Inferior parietal cortex (tissue), 1 donor: ENCODE measurements around the gene GTF2A2.
"Not testable (repeated sequence)": the region's sequence is repeated elsewhere in the genome, so short reads cannot be mapped to it uniquely, and the experiment has no call there.

ENCODE experiments used
- DNase-seq: peaks from one replicate; pipeline ENCODE4 v3.0.0-alpha.2; 2016; ENCODE audit errors: extremely low spot score

The GTF2A2 gene, protein sequence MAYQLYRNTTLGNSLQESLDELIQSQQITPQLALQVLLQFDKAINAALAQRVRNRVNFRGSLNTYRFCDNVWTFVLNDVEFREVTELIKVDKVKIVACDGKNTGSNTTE

DNA sequence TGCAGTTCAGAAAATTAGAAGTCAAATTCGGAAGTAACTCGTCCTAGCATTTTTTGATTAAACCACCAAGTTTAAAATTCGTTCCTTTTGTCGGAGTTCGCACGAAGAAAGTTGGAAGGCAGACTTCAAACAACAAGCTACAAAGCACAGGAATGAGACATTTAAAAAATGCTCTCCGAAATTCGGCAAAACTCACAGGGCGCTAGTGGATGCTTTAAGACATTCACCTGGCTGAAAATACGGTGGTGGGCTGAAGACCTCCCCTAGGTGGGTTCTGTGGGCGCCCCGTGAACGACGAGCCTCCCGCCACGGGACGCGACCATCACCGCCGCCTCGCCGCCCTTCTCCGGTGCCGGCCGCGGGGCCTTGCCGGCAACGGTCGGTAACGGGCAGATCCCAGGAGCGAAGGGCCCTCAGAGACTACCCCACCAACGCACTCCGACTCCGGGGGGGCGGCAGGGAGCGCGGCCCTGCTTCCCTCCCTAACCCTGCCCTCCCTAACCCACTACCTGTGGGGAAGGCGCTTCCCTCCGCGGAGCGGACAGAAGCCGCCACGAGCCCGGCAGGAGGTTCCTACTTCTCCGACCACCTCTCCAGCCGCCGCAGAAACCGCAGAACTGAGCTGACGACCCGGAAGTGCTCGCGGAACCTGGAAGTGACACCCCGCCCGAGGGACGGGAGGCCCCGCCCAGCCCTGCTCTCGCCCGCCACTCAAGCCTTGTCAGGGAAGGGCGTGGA is at the start of gene GTF2A2:
GTF2A2 (minus strand) TSS at position 619 of the 738 bp plus-strand sequence. CDS start 5,238 bp downstream, outside the sequence.
- DNase-seq = peak; percentile 94

DNA sequence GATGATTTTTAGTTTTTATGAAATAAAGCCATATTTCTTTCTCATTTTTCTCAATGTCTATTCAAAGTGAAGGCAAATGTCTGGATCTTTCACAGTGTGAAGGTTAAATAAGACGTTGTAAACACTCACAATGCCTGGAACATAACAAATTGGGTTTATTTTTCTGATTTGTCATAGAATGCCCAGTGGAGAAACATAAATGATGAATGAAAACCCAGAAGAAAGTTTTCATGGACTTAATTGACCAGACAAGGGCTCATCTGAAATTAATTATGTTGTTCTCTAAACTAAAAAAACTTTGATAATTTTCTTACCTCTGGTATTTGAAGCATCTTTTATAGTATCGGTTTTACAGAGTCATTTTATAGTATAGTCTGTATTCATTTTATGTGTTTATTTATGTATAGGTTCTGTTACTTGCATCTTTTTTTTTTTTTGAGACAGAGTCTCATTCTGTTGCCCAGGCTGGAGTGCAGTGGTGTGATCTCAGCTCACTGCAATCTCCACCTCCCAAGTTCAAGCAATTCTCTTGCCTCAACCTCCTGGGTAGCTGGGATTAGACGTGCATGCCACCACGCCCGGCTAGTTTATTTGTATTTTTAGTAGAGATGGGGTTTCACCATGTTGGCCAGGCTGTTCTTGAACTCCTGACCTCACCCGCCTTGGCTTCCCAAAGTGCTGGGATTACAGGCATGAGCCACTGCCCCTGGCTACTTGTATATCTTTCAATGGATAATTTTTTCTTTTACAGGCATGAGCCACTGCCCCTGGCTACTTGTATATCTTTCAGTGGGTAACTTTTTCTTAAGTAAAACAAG is 46.9 kb upstream of the GTF2A2 start:
- no peak for DNase-seq

DNA sequence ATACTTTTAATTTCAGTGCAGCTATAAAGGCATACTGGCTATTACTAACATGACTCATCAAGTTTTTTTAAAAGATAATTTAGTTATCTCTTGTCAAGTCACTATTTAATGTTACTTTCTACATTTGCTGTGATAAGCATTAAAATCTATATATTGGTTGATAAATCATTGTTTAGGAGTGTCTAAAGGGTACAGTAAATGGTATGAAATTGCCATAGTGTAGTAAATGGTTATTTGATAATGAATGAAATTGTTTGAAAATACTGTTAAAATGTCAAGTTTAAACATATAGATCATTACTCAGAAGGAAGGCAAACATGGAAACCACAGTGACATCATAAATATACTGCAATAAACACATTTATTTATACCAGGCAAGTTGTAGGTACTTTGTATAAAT is 45.0 kb upstream of the GTF2A2 start:
- no peak for DNase-seq

DNA sequence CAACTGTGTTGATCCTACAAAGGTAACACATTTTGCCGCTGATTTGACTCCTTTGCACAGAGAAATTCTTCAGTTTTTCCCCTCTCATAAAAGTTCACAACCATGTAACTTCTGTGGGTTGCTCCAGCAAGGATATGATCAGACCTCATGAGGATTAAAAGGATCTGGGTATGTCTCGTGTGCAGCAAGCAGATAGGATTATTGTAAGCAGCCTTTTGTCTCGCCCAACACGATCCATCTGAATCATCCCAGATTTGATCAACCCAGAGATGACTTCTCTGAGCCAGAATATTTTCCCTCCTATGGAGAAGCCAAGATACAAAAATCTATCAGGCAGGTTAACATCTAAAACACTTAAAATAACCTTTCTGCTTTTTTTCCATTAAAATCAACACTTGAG is 44.6 kb upstream of the GTF2A2 start:
- DNase-seq = no peak

DNA sequence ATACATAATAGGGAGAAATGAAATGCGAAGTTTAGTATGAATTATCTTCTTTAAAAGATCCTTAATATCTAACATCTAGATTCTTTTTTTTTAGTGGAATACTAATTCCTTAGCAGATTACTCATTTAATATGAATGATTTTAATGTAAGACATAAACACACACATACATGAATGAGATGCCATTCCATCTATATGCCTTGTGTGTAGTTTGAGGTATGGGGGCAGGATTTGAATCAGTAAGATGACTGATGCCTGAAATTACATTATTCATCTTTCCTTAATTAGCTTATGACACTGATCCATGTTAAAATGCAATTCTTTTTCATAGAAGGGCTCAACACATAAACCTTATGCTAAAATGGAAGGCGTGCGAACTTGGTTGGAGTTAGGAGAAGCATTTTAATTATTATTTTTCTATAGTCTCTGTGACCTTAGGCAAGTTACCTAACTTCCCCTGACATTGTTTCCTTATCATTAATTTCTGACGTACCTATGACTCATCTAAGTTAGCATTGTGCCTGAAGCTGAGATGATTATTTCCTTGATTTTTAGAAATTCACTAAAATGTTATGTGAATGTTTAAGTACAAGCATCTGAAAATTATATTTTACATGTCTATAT is 42.6 kb upstream of the GTF2A2 start:
- no peak for DNase-seq

DNA sequence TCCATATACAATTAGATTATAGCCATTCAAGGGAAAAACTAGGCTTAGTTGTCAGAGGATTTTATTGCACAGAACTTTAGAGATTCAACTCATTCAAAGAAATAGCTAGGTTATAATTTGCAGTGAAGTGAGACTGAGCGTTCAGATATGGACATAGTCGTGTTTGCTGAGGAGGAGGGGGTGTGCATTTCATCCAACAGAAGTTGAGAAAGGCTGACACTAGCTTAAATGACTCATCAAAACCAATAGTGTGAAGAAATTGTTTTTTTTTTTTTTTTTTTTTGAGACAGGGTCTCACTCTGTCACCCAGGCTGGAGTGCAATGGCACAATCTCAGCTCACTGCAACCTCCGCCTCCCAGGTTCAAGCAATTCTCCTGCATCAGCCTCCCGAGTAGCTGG is 40.8 kb upstream of the GTF2A2 start:
- not testable (repeated sequence) for DNase-seq

DNA sequence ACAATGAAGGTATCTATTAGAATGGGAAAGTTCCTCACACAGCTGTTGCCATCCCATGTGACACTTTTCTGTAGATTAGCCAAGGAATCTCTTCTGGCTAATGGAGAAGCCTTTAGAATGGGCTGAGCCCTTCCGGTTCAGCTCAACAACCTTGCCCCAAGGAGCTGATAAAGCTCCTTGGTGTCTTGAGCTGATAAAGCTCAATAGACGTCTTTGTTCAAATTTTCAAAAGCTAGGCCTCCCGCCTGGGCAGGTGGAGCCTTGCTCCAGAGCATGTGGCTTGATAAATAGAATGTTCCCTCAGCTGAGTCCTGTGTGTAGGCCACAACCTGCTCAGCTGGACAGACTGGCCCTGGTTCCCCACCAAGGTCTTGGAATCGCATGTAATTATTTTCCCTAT is 39.0 kb upstream of the GTF2A2 start:
- no peak for DNase-seq

DNA sequence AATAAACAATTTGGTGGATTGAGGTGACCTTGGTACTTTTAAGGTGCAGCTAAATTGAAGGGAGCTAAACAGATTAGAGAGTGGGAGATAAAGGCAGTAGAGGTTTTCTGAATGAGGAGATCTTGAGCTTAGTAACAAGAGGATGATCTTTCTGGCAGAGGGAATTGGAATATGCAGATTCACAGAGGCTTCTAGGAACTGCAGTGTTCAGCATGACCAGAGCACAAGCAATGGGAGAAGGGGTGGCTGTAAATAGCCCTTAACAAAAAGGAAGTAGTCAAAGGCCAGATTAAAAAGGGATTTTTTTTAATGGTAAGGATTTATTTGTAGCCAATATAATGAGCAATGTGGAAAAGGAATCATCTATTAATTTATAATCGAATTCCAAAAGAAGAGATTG is 37.5 kb upstream of the GTF2A2 start:
- DNase-seq = no peak

DNA sequence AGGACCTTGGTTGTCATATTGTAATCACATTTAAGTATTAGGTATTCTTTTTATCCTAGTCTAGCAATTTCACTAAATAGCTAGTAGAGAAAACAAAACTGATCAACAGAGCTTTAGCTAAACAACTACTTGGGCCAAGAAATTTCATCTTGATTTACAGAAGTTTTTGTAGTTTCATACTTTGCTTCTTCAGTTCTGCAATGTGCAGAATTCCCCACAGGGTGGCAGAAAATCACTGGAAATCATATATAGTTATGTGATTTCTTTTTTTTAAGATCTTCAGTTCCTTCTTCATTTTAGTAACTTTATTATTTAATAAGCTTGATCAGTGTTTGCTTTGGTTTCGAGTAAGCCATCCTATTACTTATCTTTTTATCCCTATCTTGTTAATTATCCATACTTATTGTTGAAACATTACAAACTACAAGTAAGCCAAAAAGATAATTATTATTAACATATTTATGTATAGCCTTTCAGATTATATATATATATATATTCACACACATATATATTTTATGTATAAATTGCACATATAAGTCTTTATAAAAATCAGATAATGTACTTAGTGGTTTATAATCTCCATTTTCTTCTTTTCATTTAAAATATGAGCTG is 34.0 kb upstream of the GTF2A2 start:
- peak; percentile 76 for DNase-seq

DNA sequence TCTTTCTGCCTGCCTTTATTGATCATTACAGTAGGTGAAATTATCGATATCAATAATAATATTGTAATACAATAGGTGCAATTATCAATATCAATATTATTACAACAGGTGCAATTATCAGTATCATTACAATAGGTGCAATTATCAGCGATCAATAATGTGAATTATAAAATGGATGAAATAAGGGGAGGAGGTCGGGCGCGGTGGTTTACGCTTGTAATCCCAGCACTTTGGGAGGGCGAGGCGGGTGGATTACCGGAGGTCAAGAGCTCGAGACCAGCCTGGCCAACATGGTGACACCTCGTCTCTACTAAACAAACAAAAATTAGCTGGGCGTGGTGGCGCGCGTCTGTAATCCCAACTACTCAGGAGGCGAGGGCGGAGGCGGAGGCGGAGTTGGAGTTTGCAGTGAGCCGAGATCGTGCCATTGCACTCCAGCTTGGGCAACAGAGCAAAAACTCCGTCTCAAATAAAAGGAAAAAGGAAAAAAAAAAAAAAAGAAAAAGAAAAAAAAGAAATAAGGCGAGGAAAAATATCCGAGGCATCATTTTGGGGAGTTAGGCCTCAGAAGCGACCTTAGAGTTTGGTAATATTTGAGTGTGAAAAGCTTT is 32.4 kb upstream of the GTF2A2 start:
- peak; percentile 40 for DNase-seq

DNA sequence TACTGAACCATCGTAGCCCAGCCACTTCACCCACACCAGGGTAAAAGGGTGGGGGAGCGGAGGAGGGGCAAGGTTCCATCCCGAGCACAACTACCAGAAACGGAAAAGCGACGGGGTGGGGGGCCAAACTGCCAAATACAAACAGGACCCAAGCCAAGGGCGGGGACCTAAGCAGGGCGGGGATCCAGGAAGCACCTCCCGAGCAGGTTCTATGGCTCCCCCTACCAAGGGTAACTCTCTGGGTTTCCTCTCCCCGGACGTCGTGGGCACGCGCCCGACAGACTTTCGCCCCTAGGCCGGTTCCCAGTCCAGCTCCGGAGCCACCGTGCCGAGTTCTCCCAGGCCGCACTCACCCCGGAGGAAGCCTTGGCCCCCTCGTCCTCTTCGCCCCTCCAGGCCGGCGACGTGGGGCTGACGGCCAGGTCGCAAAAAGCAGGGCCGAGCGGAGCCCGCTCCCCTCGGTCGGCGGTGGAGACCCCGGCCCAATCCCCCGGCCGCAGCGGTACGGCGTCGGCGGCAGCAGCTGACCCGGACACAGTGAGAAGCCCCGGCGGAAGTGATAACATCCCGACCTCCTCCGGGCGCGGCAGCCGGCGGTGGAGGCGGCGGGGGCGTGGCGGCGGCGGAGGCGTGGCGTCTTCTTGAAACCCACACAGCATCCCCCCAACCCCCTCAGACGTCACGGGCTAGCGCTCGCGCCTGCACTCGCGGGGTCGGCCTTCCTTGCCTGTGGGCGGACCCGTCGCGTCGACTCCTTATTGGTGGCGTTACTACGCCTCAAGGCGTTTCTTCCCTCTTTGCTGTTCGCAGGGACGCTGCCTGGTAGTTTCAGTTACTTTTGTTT is 31.7 kb upstream of the GTF2A2 start, which contains the start of gene BNIP2:
BNIP2 (minus strand) TSS at position 539 of the 844 bp plus-strand sequence. CDS start 6,863 bp downstream, outside the sequence.
- peak; percentile 84 for DNase-seq

DNA sequence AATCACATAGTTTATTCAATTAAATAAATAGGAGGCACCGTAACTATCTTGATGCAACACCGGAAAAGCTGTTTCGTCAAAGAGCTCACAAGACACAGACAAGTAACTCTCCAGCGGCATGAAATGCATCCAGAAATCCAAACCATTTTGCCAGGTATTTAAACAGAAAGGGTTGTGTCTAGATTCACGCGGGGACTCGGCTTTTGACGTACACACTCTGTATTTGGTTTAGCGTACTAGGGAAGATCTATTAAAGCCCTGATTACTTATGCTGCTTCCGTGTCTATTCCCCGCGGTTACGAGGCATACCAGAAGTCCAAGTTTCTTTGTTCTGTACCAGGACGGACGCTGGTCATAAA is 31.1 kb upstream of the GTF2A2 start:
- peak; percentile 15 for DNase-seq

DNA sequence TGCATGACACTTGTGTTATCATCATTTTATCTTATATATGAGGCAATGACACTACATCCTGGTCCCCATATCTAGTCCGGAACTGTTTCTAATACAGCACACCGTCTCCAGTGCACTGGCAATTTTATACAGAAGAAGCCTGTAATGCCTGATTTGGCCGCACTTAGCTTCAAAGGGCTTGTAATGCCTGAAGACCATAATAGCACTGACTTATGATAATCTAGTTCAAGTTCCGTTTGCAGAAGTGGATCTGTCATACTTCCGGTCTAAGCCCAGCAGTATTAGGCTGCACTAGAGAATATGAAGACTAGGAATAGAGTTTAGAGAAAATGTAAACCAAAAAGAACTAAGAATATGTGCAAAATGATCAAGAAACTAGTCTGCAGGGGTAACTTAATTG is 30.5 kb upstream of the GTF2A2 start:
- DNase-seq = no peak

DNA sequence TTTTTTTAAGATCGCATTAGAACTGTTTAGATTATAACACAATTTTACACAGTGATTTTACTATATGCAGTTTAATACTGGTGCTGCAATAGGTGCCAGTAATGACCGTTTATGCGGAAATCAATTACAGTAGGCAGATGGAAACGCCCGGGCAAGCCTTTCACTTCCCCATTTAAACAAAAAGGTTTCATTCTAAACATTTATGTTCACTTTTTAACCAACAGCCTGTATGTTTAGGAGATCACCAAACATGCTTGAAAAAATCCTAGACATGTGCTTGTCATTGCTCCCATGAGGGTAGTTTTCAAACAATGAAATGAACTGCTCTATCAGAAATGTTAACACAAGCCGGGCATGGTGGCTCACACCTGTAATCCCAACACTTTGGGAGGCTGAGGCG is 29.1 kb upstream of the GTF2A2 start:
- no peak for DNase-seq

DNA sequence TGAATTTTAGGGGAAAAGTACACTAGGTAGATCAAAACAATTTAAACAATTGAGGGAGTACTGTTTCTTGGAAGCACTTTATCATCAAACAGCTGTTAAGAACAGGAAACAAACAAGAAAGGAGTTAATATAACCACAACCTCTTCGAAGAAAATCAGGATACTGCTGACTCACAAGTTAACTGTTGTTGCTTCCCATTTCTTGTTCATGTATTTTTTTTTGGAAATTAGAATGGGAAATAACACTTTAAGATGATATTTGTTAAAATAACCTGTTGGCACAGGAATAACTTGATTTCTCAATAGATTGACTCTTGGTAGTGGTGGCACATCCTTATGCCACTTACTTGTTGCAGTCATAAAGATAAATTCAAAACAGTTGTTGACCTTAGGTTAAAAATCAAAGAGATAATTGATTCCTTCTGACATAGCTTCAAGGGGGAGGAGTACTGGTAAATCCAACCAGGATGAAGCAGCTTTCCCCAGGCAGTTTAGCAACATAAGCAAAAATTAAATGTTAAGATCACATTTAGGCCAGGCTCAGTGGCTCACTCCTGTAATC is 28.5 kb upstream of the GTF2A2 start:
- DNase-seq = no peak

DNA sequence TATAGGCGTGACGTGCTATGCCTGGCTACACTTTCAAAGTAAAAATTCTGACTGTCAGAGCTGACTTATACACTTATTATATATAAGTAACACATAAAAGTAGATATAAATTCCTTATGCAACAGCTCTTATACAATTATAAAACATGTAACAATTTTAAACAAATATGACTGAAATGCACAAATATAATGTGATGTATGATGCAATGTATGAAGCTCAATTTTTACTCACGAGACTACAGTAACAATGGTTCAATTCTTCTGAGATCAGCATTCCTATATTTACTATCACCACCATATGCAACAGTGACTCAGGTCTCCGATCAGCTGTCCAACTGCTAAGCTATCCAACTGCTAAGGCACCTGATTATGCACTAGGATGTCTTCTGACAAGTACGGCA is 23.6 kb upstream of the GTF2A2 start:
- DNase-seq = no peak

DNA sequence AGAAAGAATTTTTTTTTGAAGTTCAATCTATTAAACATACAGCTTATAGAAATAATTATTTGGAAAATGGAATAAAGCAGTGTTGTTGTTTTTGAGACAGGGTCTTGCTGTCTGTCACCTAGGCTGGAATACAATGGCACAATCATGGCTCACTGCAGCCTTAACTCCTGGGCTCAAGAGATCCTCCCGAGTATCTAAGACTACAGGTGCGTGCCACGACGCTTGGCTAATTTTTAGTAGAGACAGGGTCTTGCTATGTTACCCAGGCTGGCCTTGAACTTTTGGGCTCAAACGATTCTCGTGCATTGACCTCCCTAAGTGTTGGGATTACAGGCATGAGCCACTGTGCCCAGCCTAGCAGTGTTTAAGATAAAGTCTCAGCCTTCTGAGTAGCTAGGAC is 23.0 kb upstream of the GTF2A2 start:
- DNase-seq = no peak

DNA sequence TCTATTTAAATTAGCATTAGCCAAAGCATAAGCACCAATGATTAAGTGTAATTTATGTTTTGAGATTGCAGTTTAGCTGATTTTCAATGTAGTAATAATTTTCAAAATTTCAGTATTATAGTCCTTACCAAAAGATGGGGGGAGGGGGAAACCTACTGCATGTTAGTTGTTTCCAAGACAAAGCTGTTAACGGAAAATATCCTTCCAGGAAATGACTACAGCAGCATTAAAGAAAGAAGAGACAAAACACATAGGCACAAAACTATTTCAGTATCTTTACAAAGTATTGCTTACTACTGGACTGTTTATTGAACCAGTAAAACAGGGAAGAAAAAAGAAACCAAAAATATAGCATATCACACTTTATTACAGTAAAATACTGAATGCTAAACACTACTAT is 21.3 kb upstream of the GTF2A2 start:
- DNase-seq = no peak

DNA sequence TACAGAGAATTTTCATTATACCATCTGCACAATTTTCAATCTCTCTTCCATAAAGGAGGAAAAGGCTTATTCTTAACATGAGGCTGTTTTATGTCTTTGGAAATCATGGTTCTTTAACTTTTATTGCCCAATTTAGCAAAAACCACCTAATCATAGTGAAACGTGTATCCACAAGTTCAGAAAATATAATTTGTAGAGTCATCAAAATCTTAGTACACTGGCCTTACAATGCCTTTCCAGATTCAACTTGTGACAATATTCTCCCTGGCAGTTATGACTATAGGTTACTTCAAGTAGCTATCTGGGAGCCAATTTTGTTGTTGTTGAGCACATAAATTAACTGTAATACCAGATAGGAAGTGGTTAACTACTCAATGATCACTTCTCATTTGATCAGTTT is 20.9 kb upstream of the GTF2A2 start:
- DNase-seq = no peak

DNA sequence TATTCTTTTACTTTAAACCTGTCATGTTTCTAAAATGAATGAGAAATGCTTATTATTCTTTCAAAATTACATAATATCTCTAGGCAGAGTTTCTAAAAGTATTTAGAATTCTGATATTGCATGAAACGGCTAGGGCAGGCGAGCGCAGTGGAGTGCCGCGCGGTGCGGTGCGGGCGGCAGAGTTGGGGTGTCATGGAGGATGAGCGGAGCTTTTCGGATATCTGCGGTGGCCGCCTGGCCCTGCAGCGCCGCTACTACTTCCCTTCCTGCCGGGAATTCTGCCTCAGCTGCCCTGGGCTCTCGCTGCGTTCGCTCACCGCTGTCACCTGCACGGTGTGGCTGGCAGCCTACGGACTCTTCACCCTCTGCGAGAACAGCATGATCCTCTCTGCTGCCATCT is 19.2 kb upstream of the GTF2A2 start:
- DNase-seq = no peak
